Measurements from ENCODE around the gene DTX3. TPM values are rescaled to one million over a fixed set of nuclear protein-coding genes. Genes with fewer than 3 reads are reported as not detected.

DTX3 gene
- total RNA-seq, 2 donors from 2014 or later, result 24.4 to 32.8 TPM

DNA sequence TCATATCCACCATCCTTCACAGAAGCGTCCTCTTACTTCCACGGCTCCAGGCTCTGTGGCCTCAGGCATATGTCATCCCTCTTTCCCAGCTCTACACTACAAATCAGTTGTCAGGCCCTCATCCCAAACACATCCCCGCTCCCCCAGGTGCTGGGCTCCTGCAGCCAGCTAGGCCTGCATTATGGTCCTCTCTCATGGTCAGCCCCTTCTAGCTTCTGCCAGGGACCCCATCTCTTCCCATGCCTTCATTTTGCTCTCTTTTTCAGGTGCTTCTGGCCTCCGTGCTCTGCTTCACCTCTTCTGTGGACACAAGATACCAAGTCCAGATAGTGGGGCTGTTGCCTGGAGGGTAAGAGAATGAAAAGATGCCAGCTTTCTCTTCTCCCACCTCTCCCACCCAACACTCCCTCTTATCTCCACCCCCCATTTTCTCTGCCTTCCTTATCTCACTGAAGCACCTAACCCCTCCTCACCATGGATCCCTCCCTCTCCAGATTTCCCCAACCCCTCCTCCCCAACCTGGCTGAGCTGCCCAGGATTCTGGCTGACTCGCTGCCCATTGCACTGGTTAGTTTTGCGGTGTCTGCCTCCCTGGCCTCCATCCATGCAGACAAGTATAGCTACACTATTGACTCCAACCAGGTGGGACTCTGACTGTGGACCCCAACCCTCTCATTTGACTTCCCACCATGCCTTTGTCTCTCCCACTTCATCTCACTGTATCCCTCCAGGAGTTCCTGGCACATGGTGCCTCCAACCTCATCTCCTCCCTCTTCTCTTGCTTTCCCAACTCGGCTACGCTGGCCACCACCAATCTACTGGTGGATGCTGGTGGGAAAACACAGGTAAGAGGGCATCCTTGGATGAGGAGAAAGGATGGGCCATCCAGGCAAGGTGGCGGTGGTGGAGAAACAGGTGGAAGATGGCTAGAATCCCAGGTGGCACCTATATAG, 17.9 kb downstream of the DTX3 start:
- no peak for DNase-seq
- Mint-ChIP-seq H3K4me3 (peak overlapping the region; percentile 92), H3K27me3 (peaks cover 93% of the 10 kb centered on the region), H3K27ac (no peak overlapping the region), H3K4me1 (peaks cover 33% of the 10 kb centered on the region), H3K36me3 (ENCODE audit: low read depth) (peaks cover 16% of the 10 kb centered on the region)
- ATAC-seq, result no peak
- H3K9me3 ChIP-seq (ENCODE audit: control insufficient read depth, low read length, poor library complexity, severe bottlenecking), result no peaks in the 10 kb centered on the region

DNA sequence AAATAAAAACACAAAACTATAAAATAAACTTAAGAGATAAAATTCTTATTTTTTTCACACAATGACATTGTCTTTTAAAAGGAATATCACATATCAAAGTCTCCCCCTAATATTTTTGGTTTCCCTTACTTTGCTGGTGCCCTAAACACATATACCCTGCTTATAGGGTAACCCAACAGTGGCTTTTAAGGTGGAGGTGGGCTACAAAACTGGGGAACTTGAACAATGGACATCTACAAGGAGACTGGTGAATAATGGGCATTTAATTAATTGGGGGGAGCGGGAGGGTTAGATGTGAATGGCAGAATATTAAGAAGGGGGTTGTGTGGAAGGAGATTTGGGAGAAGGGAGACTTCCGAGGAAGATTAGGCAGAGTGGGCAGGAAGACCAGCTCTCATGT, 18.8 kb downstream of the DTX3 start:
- Mint-ChIP-seq H3K4me3 (no peak overlapping the region), H3K27ac (no peak overlapping the region), H3K27me3 (peaks cover 92% of the 10 kb centered on the region), H3K36me3 (ENCODE audit: low read depth) (peaks cover 16% of the 10 kb centered on the region), H3K4me1 (peaks cover 36% of the 10 kb centered on the region)
- no peak for ATAC-seq
- no peak for DNase-seq
- no peaks in the 10 kb centered on the region for H3K9me3 ChIP-seq (ENCODE audit: control insufficient read depth, low read length, poor library complexity, severe bottlenecking)

DNA sequence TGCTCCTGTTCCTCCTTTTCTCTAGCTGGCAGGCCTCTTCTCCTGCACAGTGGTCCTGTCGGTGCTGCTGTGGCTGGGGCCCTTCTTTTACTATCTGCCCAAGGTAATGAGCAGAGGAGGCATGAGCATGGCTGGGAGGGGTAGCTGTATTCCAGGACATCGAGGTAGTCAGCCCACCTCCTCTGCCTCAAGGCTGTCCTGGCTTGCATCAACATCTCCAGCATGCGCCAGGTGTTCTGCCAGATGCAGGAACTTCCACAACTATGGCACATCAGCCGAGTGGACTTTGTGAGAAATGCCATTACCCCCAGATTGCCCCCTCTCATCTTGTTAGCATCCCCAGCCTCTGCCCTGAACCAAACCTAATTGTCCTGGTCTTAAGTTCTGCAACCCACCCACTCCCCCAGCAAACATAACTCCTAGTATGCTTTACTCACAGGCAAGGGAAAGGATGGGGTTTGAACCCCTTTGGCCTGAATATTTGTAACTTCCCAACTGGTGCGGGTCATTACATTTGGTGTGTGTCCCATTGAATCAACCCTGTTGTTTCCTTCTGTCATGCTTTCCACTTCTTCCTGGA, 19.3 kb downstream of the DTX3 start:
- no peak for DNase-seq
- no peak overlapping the region for H3K4me3 Mint-ChIP-seq
- ATAC-seq, result no peak
- peaks cover 92% of the 10 kb centered on the region for H3K27me3 Mint-ChIP-seq
- H3K27ac Mint-ChIP-seq, result no peak overlapping the region
- H3K4me1 Mint-ChIP-seq, result peaks cover 36% of the 10 kb centered on the region
- H3K9me3 ChIP-seq (ENCODE audit: control insufficient read depth, low read length, poor library complexity, severe bottlenecking), result no peaks in the 10 kb centered on the region
- peaks cover 16% of the 10 kb centered on the region for H3K36me3 Mint-ChIP-seq (ENCODE audit: low read depth)

DNA sequence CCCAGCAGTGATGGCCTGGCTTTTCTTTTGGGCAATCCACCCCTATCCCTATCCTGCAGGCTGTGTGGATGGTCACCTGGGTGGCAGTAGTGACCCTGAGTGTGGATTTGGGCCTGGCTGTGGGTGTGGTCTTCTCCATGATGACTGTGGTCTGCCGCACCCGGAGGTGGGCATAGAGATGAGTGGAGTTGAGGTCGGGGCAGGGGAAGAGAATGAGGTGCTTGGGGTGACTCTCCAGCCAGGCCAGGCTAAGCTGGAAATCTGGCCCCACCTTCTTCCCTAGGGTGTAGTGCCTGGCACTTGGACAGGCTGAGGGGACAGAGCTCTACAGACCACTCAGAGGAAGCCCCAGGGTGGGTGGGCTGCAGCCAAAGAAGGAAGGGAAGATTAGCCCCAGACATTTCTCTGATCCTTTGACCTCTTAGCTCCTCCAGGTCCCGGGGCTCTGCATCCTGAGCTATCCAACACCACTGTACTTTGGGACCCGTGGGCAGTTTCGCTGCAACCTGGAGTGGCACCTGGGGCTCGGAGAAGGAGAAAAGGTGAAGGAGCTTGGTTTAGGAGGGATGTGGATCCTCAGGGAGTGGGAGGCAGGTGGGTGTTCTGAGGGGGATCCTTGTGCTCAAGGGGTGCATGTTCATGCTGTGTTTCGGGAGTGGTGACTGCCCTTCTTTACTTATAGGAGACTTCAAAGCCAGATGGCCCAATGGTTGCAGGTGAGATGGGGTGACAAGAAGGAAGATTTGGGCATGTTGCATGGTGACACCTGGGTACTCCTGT, 20.0 kb downstream of the DTX3 start:
- Mint-ChIP-seq H3K4me1 (peaks cover 34% of the 10 kb centered on the region), H3K4me3 (peak overlapping the region; percentile 41), H3K36me3 (ENCODE audit: low read depth) (peaks cover 19% of the 10 kb centered on the region), H3K27me3 (peaks cover 93% of the 10 kb centered on the region), H3K27ac (no peak overlapping the region)
- DNase-seq, result no peak
- no peaks in the 10 kb centered on the region for H3K9me3 ChIP-seq (ENCODE audit: control insufficient read depth, low read length, poor library complexity, severe bottlenecking)
- ATAC-seq, result no peak

DNA sequence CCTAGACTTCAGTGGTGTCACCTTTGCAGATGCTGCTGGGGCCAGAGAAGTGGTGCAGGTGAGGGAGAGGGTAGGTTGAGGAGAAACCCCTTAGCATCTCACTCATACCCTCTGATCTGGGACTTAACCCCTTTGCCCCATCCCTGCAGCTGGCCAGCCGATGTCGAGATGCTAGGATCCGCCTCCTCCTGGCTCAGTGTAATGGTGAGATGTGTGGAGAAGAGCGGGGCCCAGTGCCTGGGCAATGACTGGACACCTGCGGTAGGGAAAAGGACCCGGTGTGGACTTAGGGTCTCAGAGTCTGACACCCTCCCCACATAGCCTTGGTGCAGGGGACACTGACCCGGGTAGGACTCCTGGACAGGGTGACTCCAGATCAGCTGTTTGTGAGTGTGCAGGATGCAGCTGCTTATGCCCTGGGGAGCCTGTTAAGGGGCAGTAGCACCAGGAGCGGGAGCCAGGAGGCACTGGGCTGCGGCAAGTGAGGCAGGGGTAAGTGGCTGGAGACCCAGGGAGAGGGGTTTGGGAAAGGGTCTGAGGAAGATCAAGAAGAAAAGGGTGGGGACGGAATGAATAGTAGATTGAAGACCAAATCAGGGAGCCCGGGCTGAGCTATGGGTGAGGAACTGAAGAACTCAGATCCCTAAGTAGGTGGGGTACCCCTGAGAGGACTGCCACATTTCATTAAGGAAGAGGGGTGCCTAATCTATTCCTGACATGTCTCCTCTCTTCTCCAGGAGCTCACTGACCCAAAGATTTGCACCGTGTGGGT, 20.8 kb downstream of the DTX3 start:
- Mint-ChIP-seq H3K27me3 (peaks cover 95% of the 10 kb centered on the region), H3K36me3 (ENCODE audit: low read depth) (peaks cover 19% of the 10 kb centered on the region), H3K4me1 (peaks cover 30% of the 10 kb centered on the region), H3K27ac (no peak overlapping the region), H3K4me3 (no peak overlapping the region)
- ATAC-seq, result no peak
- no peak for DNase-seq
- H3K9me3 ChIP-seq (ENCODE audit: control insufficient read depth, low read length, poor library complexity, severe bottlenecking), result no peaks in the 10 kb centered on the region

DNA sequence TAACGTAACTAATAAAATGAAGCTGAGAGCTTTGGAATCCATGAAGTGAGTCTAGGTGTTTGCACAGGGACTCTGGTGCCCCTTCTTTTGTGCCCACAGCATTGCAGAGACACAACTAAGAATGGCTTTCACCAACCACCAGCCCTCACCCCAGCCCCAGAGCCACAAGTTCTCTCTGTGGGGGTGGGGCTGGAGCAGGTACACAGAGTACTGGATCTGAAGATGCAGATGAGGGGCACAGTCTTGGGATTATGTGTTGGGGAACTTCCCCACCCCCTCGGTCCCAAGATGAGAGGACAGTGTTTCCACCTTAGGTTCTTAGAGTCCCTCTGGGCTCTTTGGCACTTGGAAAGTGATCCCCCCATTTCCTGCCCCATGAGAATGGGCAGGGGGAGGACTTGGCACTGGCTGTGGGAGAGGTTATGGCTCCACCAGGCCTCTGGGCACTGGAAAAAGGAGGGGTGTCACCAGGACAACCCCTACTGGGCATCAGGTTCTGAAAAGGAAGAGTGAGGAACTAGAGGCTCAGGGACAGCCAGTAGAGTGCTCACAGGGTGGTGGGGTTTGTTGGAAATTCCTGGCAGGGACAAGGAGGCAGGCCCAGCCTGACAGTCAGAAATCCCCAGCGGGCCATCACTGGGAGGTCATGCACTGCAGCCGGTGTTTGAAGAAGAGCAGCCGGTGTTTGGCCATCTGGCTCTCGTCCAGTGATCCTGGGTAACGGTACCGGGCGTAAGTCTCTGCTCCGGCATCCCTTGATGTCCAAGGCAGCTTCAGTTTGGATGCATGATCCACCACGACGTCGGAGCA, 21.7 kb downstream of the DTX3 start:
- DNase-seq, result no peak
- peaks cover 19% of the 10 kb centered on the region for H3K36me3 Mint-ChIP-seq (ENCODE audit: low read depth)
- H3K4me3 Mint-ChIP-seq, result peak overlapping the region; percentile 28
- H3K9me3 ChIP-seq (ENCODE audit: control insufficient read depth, low read length, poor library complexity, severe bottlenecking), result no peaks in the 10 kb centered on the region
- peaks cover 95% of the 10 kb centered on the region for H3K27me3 Mint-ChIP-seq
- no peak overlapping the region for H3K27ac Mint-ChIP-seq
- peaks cover 22% of the 10 kb centered on the region for H3K4me1 Mint-ChIP-seq
- no peak for ATAC-seq

DNA sequence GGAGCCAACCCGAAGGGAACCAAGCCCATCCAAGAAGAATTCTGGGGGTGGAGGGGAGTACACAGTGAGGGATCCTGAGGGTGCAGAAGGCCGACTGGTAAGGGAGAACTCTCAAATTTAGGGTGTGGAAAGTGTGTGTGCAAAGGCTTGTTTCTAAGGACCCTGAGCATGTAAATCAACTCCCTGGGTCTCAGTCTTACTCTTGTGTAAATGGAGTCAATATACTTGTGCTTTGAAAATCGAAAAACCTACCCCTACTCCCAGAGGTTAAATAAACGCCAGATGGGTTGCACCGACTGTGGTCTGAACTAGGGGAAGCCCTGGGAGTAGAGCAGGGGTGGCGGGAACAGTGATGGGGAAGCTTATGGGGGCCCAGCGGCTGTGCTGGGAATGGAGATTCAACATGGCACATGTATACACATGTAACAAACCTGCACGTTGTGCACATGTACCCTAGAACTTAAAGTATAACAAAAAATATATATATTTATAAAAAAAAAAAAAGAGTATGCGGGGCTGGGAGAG, 22.4 kb downstream of the DTX3 start:
- no peak for DNase-seq

DNA sequence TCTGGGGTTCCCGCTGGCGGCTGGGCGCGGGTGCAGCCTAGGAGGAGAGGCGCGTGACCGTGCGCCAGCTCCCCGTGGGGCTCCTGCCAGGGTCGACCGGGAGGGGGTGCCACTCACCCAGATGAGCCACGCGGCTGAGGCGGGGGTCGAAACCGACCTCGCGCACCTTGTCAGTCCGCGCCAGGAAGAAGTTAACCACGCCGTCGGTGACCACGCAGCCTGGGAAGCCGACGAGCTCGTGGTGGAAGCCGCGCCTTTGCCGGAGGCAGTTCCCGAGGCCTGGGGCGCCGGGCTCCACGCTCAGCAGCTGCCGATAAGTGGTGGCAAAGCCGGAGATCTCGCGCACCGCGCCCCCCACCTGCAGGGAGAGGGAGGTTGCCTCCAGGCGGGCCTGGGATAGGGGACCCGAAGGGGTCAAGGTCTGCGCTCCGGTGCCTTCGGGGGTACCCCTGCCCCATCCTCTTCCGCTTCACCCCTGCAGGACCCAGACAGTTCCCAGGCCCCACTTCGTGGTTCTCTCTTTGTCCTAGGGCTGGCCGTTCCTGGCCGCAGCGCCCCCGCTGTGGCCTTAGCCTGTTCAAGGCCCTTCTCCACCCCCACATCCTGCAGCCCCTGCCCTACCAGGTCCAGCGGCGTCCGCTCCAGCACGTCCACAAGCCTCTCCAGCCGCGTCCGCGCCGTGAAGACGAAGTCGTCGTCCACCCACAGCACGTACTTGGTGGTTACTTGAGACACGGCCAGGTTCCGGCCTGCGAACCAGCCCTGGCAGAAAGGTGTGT, 23.1 kb downstream of the DTX3 start:
- Mint-ChIP-seq H3K4me3 (peak overlapping the region; percentile 57), H3K4me1 (peaks cover 17% of the 10 kb centered on the region), H3K36me3 (ENCODE audit: low read depth) (peaks cover 14% of the 10 kb centered on the region), H3K27ac (no peak overlapping the region), H3K27me3 (peaks cover 92% of the 10 kb centered on the region)
- ATAC-seq (peak; percentile 67), DNase-seq (no peak)
- H3K9me3 ChIP-seq (ENCODE audit: control insufficient read depth, low read length, poor library complexity, severe bottlenecking), result no peaks in the 10 kb centered on the region

More for the DNA sequence above, 22.4 kb downstream of the DTX3 start:
- ATAC-seq, result no peak
- Mint-ChIP-seq H3K27ac (no peak overlapping the region), H3K4me3 (peak overlapping the region; percentile 28), H3K4me1 (peaks cover 18% of the 10 kb centered on the region), H3K27me3 (peaks cover 95% of the 10 kb centered on the region), H3K36me3 (ENCODE audit: low read depth) (peaks cover 18% of the 10 kb centered on the region)
- no peaks in the 10 kb centered on the region for H3K9me3 ChIP-seq (ENCODE audit: control insufficient read depth, low read length, poor library complexity, severe bottlenecking)

DNA sequence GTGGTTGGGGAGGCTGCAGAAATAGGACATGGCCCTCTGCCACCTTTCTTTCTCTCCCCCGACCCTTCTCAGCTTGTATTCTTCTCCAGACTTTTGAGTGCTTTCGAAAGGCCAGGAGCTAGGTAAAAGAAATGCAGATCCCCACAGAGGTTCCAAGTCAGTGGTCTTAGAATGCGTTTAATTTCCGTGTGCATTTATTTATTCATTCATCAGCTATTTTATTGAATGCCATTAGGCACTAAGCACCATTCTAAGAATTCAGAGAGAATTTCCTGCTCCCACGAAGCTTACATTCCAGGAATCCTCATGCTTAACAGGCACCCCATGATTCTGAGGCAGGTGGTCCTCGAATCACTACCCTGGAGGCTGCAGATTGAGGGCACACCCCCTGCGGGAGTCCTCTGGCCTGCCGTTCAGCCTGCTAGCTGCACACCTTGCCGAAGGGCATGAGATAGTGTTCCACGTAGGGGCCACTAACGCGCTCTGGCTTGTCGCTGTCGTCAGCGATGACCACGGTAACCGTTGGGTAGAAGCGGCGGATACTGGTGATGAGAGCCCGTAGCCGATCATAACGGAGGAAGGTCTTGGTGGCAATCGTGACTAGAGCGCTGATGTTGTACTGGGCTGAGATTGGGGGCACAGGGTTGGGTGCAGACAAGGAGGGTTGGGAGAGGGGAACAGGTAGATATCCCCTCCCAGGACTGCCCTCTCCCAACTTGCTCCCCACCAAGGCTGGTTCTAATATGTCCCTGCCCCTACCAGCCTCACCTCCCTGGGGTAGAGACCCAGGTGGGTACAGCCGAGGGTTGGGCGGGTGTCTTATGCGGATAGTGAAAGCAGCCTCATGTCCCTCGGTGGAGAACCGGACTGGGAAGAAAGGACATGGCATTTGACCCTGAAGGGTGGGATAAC, 23.9 kb downstream of the DTX3 start:
- peak overlapping the region; percentile 50 for H3K4me3 Mint-ChIP-seq
- no peaks in the 10 kb centered on the region for H3K9me3 ChIP-seq (ENCODE audit: control insufficient read depth, low read length, poor library complexity, severe bottlenecking)
- DNase-seq (no peak), ATAC-seq (no peak)
- H3K36me3 Mint-ChIP-seq (ENCODE audit: low read depth), result peaks cover 11% of the 10 kb centered on the region
- no peak overlapping the region for H3K27ac Mint-ChIP-seq
- H3K4me1 Mint-ChIP-seq, result peaks cover 18% of the 10 kb centered on the region
- peaks cover 88% of the 10 kb centered on the region for H3K27me3 Mint-ChIP-seq

DNA sequence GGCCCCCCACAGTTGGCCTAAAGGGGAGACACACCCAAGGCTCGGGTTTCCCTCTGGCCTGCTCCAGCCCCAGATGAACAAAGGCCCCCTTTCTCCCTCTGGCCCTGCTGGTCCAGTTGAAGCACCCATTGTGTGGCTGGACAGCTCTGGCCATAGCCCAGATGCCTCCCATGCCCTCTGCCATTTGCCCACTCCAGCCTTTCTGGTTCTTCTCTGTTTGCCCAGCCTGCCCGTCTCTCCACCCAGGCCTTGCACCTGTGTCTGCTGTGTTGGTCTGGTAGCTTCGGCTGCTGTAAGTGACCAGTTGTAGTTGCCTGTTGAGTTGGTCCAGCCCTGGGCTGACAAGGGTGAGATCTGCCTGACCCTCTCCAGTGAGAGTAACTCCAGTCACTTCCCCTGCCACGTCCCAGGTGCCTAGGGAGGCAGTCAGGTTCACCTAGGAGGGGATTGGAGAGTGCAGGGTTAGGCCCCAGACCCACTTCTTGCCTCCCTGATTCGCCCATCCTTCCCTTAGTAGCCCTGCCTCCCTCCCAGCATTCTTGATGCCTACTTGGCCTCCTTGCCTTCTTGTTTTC, 25.4 kb downstream of the DTX3 start:
- H3K9me3 ChIP-seq (ENCODE audit: control insufficient read depth, low read length, poor library complexity, severe bottlenecking), result no peaks in the 10 kb centered on the region
- no peak overlapping the region for H3K4me3 Mint-ChIP-seq
- peaks cover 4% of the 10 kb centered on the region for H3K36me3 Mint-ChIP-seq (ENCODE audit: low read depth)
- no peak overlapping the region for H3K27ac Mint-ChIP-seq
- H3K27me3 Mint-ChIP-seq, result peaks cover 75% of the 10 kb centered on the region
- DNase-seq (no peak), ATAC-seq (no peak)
- peaks cover 18% of the 10 kb centered on the region for H3K4me1 Mint-ChIP-seq
